Inflammatory macrophage (primary cell): Measurements from ENCODE around the gene PLCD1.

ENCODE experiments used
- DNase-seq, 2 donors: peaks; one replicate each; pipeline ENCODE4 v3.0.0-alpha.2; 2020 to 2022

PLCD1 gene

DNA sequence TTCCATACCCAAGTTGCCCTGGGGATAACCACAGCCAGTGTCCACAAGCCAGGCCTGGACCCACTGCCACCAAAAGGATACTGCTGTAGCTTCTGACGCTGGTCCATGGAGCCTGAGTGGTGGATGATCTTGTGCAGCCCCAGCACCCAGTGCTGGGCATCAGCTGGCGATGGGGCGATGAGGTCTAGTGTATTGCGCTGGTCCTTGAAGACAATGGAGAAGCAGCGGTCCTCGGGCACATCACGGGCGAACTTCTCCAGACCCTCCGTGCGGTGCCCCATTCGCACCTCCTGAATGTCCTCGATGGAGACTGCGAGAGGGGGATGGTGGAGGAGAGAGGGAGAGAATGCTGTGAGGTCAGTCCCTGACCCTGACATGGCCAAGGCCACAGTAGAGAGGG, 13.0 kb downstream of the PLCD1 start:
- DNase-seq: no peak

DNA sequence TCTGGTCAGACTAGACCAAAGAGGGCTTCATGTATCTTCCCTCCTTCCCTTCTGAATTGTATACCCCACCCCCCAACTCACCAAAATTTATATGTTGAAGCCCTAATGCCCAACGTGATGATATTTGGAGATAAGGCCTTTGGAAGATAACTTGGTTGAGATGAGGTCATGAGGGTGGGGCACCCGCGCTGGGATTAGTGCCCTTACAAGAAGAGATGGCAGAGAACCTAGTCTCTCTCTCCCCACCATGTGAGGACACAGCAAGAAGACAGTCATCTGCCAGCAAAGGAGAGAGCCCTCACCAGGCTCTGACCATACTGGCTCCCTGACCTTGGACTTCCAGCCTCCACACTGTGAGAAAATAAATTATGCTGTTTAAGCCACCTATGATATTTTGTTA, 13.5 kb downstream of the PLCD1 start:
- DNase-seq: no peak

GRCh38 chr3:38015485-38015884, 14.0 kb downstream of the PLCD1 start:
- no peak for DNase-seq

- no peak for DNase-seq
Measured at GRCh38 chr3:38011111-38011510, 18.3 kb downstream of the PLCD1 start.

- DNase-seq: no peak
Measured at GRCh38 chr3:38009807-38010591, 19.4 kb downstream of the PLCD1 start.

- no peak for DNase-seq
Measured at GRCh38 chr3:38008971-38009580, 20.4 kb downstream of the PLCD1 start.

DNA sequence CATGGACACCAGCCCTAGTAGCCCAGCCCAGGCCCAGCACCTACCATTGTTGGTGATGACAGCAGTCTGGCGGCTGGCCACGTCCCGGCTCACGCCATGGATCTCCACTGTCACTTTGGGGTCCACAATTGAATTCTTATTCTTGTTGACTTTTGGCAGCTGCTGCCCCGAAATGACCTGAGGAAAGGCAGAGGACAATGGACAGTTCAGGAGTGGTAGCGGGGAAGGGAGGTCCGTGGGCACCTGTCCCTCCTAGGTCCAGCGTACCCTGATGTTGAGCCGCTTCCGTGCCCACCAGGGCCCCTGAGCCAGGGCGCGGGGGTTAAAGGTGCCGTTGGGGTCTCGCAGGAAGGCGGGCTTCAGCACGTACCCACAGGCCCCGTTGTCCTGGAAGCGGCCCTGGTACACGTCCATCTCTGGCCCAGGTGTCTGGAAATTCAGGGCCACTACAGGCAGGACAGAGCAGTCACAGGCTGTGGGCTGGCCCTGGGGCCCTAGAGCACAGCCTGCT, 21.2 kb downstream of the PLCD1 start:
- DNase-seq: no peak

DNA sequence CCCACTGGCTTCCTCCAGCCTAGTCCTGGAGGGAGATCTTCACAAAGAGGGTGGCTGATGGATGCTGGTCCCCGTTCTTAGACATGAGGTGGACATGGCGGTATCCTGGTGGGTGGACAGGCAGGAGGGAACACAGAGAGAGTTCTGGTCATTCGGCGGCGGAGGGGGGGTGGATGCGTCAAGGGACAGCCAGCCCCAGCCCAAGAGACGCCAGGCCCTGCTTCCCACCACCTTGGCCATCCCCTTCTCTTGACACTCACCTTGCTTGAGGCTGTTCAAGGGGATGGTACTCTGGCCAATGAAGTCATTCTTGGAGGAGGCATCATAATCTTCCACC, 21.7 kb downstream of the PLCD1 start:
- DNase-seq: no peak

DNA sequence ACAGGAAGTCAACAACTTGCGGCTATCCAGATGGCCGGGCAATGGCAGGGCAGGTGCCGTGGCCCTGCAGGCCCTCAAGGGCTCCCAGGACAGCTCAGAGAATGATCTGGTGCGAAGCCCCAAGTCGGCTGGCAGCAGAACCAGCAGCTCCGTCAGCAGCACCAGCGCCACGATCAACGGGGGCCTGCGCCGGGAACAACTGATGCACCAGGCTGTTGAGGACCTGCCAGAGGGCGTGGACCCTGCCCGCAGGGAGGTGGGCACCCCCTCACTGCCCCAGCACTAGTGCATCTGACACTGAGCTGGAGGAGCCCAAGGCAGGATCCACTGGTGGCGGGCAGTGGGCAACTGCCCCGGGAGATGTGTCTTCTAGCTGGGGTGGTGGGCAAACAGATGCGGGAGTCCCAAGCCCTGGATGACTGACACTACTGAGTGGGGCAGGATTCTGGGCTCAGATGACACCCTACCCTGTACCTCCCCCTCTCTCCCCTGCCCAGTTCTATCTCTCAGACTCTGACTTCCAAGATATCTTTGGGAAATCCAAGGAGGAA, 22.9 kb downstream of the PLCD1 start:
- no peak for DNase-seq

DNA sequence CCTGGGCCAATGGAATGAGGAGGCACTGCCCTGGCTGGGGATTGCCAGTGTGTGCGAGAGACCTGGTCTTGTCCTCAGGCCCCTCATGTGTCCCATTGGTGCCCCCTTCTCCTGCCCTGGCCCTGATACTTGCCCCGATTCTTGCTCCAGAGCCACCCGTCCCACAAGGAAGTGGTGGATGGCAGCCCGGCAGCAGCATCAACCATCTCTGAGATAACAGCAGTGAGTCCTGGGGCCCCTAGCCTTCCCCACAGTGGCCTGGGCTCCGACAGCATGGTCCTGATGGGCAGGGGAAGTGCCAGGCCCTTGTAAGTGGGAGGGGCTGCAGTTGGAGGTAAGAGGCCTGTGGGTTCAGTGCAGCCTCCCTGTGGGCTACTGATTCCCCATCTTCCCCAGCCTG, 23.4 kb downstream of the PLCD1 start:
- DNase-seq: no peak

DNA sequence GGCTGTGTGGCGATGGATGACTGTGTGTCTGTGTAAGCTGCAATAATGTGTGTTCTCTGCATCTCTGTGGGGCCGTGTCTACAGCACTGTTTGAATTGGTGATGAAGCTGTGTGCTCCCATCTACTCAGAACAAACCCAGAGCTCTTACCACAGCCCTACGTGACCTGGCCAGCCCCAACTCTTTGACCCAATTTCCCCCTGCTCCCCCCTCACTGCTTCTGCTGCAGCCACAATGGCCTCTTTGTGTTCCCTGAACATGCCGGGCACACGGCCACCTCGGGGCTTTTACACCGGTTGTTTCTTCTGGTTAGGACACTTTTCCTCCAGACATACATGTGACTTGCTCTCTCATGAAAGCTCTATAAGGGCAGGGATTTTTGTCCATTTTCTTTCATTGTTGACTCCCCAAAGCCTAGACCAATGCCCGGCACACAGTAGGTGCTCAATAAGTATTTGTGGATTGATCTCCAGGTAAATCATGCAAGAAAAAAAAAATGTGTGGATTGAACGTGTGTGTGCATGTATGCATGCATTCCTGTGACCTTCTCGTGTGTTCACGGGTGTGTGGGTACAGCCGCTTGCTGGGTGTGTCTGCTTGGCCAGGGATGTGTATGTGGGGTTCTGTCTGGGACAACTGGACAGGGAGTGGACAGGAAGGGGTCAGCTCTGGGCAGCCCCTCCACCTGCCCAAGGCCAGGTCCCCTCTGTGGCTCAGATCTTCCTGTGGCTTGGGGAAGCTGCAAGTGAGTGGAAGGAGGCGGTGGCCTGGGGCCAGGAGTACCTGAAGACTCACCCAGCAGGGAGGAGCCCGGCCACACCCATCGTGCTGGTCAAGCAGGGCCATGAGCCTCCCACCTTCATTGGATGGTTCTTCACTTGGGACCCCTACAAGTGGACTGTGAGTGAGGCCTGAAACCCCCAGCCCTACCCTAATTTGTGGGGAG, 24.1 kb downstream of the PLCD1 start:
- DNase-seq: no peak

DNA sequence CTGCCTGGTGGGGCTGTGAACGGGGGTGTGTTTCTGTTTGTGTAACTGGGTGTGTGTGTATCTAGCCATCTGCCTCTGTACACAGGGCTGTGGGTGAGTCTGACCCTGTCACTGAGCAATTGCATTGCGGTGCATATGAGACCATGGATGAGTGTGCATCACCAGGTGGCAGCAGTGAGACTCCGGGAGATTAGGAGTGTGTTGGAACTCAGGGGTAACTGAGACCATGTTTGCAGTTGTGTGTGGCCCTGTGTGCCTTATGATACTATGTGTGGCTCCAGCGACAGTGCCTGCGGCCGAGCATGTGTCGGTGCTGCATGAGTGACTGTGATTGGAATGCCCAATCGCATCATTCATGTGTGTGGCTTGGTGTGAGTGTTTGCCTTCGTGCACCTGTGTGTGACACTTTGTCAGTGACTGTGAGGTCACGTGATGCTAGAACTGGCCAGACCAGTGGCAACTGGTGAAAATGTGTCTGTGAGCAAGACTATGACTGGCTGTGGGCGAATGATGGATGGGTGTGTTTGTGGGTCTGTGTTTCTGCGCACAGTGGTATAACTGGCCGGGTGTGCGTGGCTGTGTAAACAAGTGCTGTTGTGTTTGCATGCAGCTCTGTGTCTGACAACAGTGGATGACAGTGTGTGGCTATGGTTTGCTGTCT, 24.9 kb downstream of the PLCD1 start:
- DNase-seq: peak; percentile 57 to 68

DNA sequence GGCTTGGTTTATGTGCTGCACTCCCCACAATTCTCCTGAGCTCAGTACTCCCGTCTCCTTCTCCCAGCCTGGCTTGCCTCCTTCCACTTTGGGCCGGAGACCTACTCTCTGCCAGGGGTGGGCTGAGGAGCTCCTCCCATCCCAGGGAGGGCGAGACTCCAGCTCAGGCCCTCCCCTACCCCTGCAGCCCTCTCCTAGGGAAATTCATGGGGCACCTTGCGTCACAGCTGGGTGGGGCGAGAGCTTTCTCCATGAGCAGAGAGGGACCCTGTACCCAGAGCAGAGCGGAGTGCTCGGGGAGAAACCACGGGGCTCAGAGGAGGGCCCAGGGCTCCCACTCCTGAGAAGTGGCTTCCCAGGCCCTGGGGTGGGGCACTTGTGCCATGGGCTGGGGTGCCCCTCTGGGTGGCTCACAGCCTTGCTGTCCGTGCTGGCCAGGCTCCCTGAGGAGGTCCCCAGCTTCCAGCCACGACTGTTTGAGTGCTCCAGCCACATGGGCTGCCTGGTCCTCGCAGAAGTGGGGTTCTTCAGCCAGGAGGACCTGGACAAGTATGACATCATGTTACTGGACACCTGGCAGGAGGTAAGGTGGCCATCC, 25.5 kb downstream of the PLCD1 start:
- no peak for DNase-seq

DNA sequence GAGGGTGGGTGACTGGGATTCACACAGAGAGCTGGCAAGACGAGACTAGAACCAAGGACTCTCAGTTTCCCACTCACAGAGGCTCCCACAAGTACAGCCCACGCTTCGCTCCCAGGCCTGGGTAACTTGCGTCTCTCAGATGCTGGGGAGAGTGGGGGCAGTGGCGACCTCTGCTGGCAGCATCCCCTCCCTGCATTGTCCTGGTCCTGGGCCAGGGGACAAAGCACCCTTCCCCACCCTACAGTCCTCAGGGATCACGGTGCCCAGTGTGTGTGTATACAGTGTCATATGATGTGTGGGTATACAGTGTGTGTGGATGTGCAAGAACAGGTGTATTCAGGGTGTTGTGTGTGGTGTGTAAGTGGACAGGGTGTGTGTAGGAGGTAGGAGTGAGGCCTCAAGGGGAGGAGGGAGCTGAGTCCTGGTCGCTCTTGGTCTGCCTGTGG, 26.0 kb downstream of the PLCD1 start:
- peak; percentile 41 to 59 for DNase-seq

DNA sequence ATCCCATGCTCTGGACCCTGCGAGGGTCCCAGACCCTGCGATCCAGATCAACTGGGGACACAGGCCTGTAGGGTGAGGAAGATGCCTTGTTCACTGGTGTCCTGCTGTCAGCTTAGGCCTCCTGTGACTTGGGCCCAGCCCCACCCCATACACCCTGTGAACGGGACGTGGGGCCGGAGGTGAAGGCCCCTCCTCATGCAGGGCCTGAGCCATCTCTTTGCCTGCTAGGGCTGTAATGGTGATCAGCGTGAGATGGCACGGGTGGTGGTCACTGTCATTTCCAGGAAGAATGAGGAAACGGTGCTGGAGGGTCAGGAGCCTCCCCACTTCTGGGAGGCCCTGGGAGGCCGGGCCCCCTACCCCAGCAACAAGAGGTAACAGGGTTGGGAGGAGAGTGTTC, 26.5 kb downstream of the PLCD1 start:
- DNase-seq: no peak

DNA sequence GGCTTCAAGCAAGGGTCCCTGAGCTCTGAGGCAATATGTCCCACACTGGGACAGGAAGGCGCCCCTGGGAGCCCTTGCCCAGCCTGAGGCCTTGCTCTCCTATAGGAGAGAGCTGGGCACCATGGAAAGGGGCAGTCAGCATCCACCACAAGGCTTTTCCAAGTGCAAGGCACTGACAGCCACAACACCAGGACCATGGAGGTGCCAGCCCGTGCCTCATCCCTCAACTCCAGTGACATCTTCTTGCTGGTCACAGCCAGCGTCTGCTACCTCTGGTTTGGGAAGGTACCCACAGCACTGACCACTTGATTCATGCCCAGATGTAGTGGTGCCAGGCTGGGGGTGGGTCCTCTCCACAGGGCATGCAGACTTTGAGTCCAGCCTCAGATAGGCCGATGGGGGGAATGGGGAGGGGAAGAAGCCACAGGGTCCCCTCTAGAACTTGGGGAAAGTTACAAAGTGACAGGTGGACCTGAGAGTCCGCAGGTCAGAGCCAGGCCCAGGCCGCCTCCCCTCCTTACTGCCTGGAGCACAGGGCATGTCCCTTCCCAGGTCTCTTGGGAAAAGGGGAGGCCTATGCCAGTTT, 27.1 kb downstream of the PLCD1 start:
- DNase-seq: no peak

GRCh38 chr3:38001456-38002081, 27.9 kb downstream of the PLCD1 start:
- no peak for DNase-seq

- DNase-seq: no peak
Measured at GRCh38 chr3:38000965-38001455, 28.4 kb downstream of the PLCD1 start.

DNA sequence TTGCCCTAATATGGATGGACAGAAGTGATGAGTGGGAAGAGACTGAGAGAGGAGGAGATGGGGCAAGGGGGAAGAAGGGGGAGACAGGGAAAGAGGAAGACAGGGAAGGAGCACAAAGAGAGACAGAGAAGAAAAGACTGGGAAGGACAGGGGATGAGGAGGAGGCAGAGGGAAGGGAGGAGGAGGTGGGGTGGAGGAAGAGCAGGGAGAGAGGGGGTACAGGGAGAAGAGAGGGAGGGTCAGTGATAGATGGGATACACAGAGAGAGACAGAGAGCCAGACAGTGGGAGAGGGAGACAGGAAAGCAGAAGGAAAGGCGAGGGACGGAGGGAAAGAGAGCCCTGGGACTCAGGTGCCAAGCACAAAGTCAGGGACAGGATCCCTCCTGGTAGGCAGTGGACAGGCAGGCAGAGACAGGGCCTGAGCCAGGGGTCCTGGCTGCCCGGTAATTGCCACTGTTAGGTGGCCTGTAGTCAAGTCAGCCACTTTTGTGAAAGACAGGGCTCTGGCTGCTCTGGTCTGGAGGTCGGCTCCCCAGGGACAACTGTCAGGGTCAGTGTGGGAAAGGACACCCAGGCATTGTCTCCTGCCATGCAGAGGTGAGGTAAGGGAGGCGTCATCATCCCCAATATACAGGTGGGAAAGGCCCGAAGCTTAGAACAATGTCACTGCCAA, 29.1 kb downstream of the PLCD1 start:
- DNase-seq: no peak

- DNase-seq: no peak
Measured at GRCh38 chr3:37999836-38000235, 29.6 kb downstream of the PLCD1 start.
